Measurements from ENCODE around the gene PKNOX2.

PKNOX2 gene

GRCh38 chr11:125378571-125378970, 214.0 kb downstream of the PKNOX2 start:
- no peaks in the 10 kb centered on the region for H3K4me1 ChIP-seq (ENCODE audit: control insufficient read depth, low read length)
- TF ChIP-seq, protein P1, sequence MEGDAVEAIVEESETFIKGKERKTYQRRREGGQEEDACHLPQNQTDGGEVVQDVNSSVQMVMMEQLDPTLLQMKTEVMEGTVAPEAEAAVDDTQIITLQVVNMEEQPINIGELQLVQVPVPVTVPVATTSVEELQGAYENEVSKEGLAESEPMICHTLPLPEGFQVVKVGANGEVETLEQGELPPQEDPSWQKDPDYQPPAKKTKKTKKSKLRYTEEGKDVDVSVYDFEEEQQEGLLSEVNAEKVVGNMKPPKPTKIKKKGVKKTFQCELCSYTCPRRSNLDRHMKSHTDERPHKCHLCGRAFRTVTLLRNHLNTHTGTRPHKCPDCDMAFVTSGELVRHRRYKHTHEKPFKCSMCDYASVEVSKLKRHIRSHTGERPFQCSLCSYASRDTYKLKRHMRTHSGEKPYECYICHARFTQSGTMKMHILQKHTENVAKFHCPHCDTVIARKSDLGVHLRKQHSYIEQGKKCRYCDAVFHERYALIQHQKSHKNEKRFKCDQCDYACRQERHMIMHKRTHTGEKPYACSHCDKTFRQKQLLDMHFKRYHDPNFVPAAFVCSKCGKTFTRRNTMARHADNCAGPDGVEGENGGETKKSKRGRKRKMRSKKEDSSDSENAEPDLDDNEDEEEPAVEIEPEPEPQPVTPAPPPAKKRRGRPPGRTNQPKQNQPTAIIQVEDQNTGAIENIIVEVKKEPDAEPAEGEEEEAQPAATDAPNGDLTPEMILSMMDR (IDR thresholded peaks at IDR 0.05; ENCODE audit: low read depth, low read length, poor library complexity, severe bottlenecking) = no peak
- no peak for TF ChIP-seq EZH2phosphoT487 (IDR thresholded peaks at IDR 0.05; ENCODE audit: borderline replicate concordance, low read length)
- H3K9me3 ChIP-seq (ENCODE audit: control insufficient read depth, insufficient read depth, low read length) = no peaks in the 10 kb centered on the region
- no peaks in the 10 kb centered on the region for H3K36me3 ChIP-seq (ENCODE audit: control insufficient read depth, low read length)
- peaks cover 3% of the 10 kb centered on the region; the same call in 1 of the 2 replicates for H3K27me3 ChIP-seq (ENCODE audit: control insufficient read depth, low read length)
- no peak overlapping the region for H3K4me3 ChIP-seq (ENCODE audit: low read length)
- no peaks in the 10 kb centered on the region for H4K20me1 ChIP-seq (ENCODE audit: control insufficient read depth, insufficient read depth, low read depth, low read length)
- no peaks in the 10 kb centered on the region for H3K79me2 ChIP-seq (ENCODE audit: control insufficient read depth, low read length)
- no peaks in the 10 kb centered on the region for H3F3A ChIP-seq (ENCODE audit: control insufficient read depth, insufficient read depth)
- H3K9me2 ChIP-seq (replicated peaks; ENCODE audit: control insufficient read depth, low read length) = no peaks in the 10 kb centered on the region
- no peak overlapping the region for H3K4me2 ChIP-seq (ENCODE audit: low read length)
- no peak overlapping the region for H3K27ac ChIP-seq (ENCODE audit: low read depth, low read length)

- peaks cover under 1% of the 10 kb centered on the region; the same call in 1 of the 2 replicates for H3K27me3 ChIP-seq (ENCODE audit: control insufficient read depth, low read length)
- H3K4me1 ChIP-seq (ENCODE audit: control insufficient read depth, low read length) = no peaks in the 10 kb centered on the region
- H3K27ac ChIP-seq (ENCODE audit: low read depth, low read length) = no peak overlapping the region
- no peaks in the 10 kb centered on the region for H3K36me3 ChIP-seq (ENCODE audit: control insufficient read depth, low read length)
- H3K9me2 ChIP-seq (replicated peaks; ENCODE audit: control insufficient read depth, low read length) = no peaks in the 10 kb centered on the region
- no peak overlapping the region for H3K4me2 ChIP-seq (ENCODE audit: low read length)
- H3K79me2 ChIP-seq (ENCODE audit: control insufficient read depth, low read length) = no peaks in the 10 kb centered on the region
- H4K20me1 ChIP-seq (ENCODE audit: control insufficient read depth, insufficient read depth, low read depth, low read length) = no peaks in the 10 kb centered on the region
- H3K4me3 ChIP-seq (ENCODE audit: low read length) = no peak overlapping the region
- TF ChIP-seq EZH2phosphoT487 (IDR thresholded peaks at IDR 0.05; ENCODE audit: borderline replicate concordance, low read length) = no peak
- TF ChIP-seq, protein P1 (IDR thresholded peaks at IDR 0.05; ENCODE audit: low read depth, low read length, poor library complexity, severe bottlenecking) = no peak
- no peaks in the 10 kb centered on the region for H3K9me3 ChIP-seq (ENCODE audit: control insufficient read depth, insufficient read depth, low read length)
- no peaks in the 10 kb centered on the region for H3F3A ChIP-seq (ENCODE audit: control insufficient read depth, insufficient read depth)
Measured at GRCh38 chr11:125379565-125379964, 215.0 kb downstream of the PKNOX2 start.

DNA sequence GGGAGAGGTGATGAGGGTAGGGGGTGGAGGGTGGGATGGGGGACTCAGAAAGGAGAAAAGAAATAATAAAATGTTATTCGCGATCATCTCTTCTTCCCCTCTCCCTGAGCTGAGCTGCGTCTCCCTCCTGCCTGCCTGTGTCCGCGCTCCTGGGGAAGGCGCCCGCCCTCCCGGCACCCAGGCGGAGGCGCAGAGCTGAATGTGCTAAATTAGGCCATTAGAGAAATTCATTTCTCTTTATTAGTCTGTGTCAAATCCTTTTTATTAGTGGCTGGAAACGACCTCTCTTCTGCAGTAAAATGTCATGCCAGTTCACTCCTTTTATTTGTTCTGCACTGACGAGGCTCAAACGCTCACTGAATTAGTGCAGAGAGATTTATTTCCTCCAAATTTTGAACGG, 215.4 kb downstream of the PKNOX2 start:
- Histone ChIP-seq H3K79me2 (ENCODE audit: control insufficient read depth, low read length) (no peaks in the 10 kb centered on the region), H3F3A (ENCODE audit: control insufficient read depth, insufficient read depth) (no peaks in the 10 kb centered on the region), H3K36me3 (ENCODE audit: control insufficient read depth, low read length) (no peaks in the 10 kb centered on the region), H3K9me2 (replicated peaks; ENCODE audit: control insufficient read depth, low read length) (no peaks in the 10 kb centered on the region), H3K27me3 (ENCODE audit: control insufficient read depth, low read length) (no peaks in the 10 kb centered on the region), H3K9me3 (ENCODE audit: control insufficient read depth, insufficient read depth, low read length) (no peaks in the 10 kb centered on the region), H3K27ac (ENCODE audit: low read depth, low read length) (no peak overlapping the region), H4K20me1 (ENCODE audit: control insufficient read depth, insufficient read depth, low read depth, low read length) (no peaks in the 10 kb centered on the region), H3K4me1 (ENCODE audit: control insufficient read depth, low read length) (no peaks in the 10 kb centered on the region), H3K4me3 (ENCODE audit: low read length) (no peak overlapping the region), H3K4me2 (ENCODE audit: low read length) (no peak overlapping the region)
- TF ChIP-seq EZH2phosphoT487 (IDR thresholded peaks at IDR 0.05; ENCODE audit: borderline replicate concordance, low read length) = no peak
- TF ChIP-seq, protein P1 (IDR thresholded peaks at IDR 0.05; ENCODE audit: low read depth, low read length, poor library complexity, severe bottlenecking) = no peak

Measured in DOHH2 (cell line).